Tibial nerve (tissue), 3 donors: ENCODE results near the gene EHF.

Experiments used
- POLR2A ChIP-seq, 2 donors: fragments of 450-650 bp; IDR thresholded peaks; one replicate each; pipeline ENCODE4 v1.6.1; 2017; ENCODE audit warnings: antibody characterized with exemption in 2 of 2, mild to moderate bottlenecking in 2 of 2, moderate library complexity in 2 of 2
- TF ChIP-seq, protein P1 (sequence below), 5 experiments: fragments of 200-600 bp in 3 of 5; fragments of 450-650 bp in 2 of 5; sonication (generic) in 3 of 5; IDR thresholded peaks; one replicate each; pipeline ENCODE4 v1.5.1; 2016 to 2019; ENCODE audit warnings: antibody characterized with exemption in 5 of 5, mild to moderate bottlenecking in 3 of 5, moderate library complexity in 2 of 5

- TF ChIP-seq, protein P1, sequence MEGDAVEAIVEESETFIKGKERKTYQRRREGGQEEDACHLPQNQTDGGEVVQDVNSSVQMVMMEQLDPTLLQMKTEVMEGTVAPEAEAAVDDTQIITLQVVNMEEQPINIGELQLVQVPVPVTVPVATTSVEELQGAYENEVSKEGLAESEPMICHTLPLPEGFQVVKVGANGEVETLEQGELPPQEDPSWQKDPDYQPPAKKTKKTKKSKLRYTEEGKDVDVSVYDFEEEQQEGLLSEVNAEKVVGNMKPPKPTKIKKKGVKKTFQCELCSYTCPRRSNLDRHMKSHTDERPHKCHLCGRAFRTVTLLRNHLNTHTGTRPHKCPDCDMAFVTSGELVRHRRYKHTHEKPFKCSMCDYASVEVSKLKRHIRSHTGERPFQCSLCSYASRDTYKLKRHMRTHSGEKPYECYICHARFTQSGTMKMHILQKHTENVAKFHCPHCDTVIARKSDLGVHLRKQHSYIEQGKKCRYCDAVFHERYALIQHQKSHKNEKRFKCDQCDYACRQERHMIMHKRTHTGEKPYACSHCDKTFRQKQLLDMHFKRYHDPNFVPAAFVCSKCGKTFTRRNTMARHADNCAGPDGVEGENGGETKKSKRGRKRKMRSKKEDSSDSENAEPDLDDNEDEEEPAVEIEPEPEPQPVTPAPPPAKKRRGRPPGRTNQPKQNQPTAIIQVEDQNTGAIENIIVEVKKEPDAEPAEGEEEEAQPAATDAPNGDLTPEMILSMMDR (IDR thresholded peaks at IDR 0.05): no peak
- TF ChIP-seq POLR2A (IDR thresholded peaks at IDR 0.05): no peak
Measured at GRCh38 chr11:34631297-34631696, 10.4 kb downstream of the EHF start.
